ENCODE data around the gene RBPJ.

- no peak for TF ChIP-seq TAF1 (IDR thresholded peaks at IDR 0.05; ENCODE audit: borderline replicate concordance, insufficient read depth, low read length)
- no peak for TF ChIP-seq REST (IDR thresholded peaks at IDR 0.05; ENCODE audit: insufficient read depth in 1 of 2, low read depth in 2 of 2, low read length in 2 of 2)
- TF ChIP-seq POLR2AphosphoS5 (IDR thresholded peaks at IDR 0.05; ENCODE audit: low read depth, low read length), result no peak
- TF ChIP-seq SIN3A (IDR thresholded peaks at IDR 0.05; ENCODE audit: borderline replicate concordance, insufficient read depth, low read length), result no peak
- TF ChIP-seq FOXP2 (optimal IDR thresholded peaks at IDR 0.05; ENCODE audit: borderline replicate concordance, extremely low read depth, extremely low read length, insufficient read depth), result no peak
These were observed 142.6 kb downstream of the RBPJ start for GRCh38 chr4:26463386-26463785.

All from PFSK-1 (cell line).